Stimulated activated CD4-positive, alpha-beta T cell treated with anti-CD3 and anti-CD28 coated beads, Interleukin-1b, Interleukin-23, amount 100 ng/mL, for 1 hour (primary cell): Measurements from ENCODE around the gene TFPT.

ENCODE experiments used
- DNase-seq, 2 donors: peaks; one replicate each; pipeline ENCODE4 v3.0.0-alpha.2; 2020; ENCODE audit warnings: low read depth in 2 of 2

TFPT gene, protein sequence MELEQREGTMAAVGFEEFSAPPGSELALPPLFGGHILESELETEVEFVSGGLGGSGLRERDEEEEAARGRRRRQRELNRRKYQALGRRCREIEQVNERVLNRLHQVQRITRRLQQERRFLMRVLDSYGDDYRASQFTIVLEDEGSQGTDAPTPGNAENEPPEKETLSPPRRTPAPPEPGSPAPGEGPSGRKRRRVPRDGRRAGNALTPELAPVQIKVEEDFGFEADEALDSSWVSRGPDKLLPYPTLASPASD

DNA sequence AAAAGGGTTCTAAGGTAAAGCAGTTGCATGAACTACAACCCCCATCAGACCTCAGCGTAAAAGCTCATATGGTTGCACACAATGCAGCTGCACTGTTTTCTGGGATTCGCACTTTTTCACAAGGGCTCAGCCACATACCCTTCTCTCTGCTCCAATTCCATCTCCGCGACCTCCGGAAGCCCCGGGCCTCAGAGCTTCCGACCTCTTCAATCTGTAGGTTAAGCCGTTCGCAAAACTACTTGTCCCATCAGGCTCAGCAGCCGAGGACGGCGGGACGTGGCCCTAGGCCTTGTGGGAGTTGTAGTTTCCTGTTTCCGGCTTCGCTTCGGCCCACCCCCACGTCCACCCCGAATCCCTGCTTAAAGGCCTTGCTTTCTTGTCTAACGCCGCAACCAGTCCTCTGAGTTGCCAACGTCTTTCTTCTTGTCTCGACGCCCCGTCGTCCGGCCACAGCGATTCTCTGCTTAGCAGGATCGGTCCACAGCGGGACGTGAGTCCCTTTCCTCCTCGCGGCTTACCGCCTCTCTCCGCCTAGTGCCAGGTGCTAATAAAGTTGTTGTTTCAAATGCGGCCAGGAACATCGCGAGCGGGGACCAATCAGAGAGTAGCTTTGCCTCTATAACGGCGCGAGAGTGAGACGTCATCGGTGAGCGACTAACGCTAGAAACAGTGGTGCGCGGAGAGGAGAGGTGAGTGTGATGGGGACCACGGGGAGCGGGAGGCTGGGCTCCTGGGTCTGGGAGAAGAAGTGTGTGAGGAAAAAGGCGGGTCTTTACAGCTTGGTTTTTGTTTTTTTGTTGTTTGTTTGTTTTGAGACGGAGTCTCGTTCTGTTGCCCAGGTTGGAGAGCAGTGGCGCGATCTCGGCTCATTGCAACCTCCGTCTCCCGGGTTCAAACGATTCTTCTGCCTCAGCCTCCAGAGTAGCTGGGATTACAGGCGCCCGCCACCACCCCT is at the start of gene TFPT, which contains the start of gene PRPF31:
Gene TFPT, minus strand, starts transcription at position 549 of the 955 bp plus-strand sequence. Its CDS starts 388 bp downstream, at position 161.
Gene PRPF31, plus strand, starts transcription at position 646 of the 955 bp plus-strand sequence. CDS start 2,525 bp downstream, outside the sequence.
- DNase-seq, result peak; percentile 83 to 88

DNA sequence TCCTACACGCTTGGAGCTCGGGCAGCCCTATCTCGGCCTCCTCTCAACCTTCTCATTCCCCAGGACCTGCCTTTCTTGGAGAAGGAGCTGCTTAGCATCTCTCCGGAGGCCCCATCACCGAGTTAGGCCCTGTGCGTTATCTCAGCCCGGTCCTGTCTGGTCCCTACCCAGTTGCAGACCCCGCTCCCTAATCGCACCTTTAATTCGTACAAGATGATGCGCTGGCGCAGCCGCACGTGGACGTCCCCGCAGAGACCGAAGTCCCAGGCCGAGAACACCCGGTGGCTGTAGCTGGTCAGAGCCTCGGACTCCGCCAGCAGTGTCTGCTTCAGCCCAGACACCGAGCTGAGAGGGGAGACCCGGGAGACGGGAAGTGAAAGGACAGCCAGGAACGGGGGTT is 49.8 kb upstream of the TFPT start:
- DNase-seq, result no peak

DNA sequence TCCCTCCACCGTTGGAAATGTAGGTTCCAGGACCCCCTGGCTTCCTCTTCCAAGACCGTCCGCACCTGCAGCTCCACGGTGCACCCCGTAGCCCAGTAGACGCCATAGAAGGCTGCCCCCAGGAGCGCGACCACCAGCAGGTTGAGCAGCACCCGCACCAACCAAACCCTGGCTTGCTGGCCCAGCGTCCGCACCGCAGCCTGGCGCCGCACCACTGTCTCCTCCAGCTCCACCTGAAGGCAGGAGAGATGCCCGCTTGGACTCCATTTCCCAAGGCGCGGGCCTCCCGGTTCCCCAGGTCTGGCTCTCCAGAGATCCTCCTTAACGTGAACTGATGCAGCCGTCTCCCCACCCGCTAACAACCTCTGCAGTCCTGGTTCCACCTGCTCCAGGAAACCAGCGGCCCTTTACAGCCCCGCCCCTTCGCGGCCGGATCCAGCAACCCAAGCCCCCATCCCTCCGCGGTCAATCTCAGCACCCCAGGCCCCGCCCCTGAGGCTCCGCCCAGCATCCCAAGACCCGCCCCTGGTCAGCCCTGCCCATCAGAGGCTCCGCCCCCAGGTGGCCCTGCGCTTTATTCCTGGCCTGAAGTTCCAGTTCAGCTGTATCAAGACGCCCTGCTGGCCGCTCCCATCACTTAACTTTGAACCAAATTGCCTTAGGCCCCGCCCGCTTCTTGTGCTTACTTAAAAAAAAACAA is 49.1 kb upstream of the TFPT start:
- peak in 1 of 2 donors; percentile 14 for DNase-seq

DNA sequence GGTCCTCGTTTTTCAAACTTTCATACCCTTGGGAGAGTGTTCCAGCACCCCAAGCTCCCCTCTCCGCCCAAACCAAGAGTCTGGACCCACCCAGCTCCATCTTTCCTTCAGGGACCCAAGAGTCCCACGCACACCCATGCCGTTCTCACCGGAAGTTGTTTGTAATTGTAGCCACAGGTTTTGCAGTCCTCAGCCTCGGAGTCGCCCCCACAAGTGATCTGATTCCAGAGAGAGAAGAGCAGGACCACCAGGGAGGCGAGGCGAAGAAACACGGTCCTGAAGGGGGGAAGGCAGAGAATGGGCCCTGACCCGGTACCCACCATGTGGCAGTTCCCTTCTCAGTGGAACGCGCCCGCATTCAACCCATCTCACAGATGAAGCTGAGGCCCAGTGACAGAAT is 47.4 kb upstream of the TFPT start:
- DNase-seq, result no peak

DNA sequence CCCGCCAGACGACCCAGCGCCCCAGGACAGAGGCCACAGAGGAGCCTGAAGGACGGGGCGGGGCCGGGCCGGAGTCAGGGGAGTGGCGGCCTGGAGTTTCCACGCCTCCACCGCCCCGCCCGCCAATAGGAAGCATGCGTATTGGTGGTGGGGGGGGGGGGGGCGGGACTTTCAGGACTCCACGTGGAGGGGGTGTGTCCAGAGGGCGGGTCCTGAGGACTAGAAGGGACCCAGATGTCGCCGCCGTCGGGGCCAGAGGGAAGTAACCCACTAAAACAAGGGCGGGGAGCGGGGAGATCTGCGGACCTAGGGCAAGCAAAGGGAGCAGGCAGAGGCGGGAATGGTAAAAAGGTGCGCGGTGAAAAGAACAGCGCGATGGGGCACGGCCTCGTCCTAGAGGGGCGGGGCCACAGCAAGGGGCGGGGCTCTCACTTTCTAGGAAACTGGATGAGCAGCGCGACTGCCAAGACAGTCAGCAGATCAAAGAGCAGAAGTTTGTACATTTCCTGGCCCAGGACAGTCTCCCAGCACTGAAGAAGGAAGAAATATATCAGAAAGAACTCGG is 46.9 kb upstream of the TFPT start:
- DNase-seq, result peak; percentile 55 to 74

DNA sequence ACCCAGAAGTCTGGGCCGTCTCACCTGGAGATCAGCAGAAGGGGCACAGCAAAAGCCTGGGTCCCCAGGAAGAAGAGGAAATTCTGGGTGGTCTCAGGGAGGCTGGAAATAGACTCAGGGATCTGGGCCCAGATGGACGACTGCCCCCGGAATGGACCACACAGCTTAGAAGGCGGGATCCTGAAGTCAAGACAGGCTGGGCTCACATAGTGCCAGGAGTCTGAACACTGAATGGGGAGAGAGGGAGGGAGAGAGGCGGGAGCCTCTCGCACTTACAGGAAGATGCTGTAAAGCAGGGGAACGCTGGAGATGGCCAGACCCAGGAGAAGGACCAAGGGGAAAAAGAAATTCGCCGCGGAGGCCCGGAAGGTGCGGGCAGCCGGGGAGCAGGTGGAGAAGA is 45.4 kb upstream of the TFPT start:
- no peak for DNase-seq

DNA sequence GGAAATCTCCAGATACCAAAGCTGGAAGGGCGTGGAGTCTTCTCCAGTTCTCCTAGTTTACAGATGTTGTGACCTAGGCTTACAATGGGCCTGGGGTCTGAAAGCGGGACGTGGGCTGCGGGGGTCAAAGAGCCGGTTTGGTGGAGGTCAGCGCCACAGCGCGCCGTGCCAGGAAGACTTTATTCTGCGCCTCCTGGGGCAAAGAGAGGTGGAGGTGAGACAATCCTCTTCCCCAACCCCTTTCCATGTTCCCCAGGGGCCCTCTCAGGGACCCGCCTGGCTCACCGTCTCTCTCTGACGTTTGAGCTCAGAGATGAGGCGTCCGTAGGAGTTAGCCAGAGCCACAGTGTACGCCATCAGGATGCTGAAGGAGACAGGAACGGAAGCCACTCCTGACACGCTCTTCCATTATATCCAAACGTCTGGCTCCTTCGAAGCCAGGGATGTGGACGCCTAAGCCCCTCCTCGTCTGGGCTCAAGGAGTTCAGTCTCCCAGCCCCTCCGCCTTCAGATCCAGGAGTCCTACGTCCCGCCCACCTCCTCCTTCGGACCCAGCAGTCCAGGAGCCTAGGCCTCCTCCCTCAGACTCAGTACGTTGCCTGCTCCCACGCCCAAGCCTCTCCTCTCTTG is 44.8 kb upstream of the TFPT start:
- no peak for DNase-seq

DNA sequence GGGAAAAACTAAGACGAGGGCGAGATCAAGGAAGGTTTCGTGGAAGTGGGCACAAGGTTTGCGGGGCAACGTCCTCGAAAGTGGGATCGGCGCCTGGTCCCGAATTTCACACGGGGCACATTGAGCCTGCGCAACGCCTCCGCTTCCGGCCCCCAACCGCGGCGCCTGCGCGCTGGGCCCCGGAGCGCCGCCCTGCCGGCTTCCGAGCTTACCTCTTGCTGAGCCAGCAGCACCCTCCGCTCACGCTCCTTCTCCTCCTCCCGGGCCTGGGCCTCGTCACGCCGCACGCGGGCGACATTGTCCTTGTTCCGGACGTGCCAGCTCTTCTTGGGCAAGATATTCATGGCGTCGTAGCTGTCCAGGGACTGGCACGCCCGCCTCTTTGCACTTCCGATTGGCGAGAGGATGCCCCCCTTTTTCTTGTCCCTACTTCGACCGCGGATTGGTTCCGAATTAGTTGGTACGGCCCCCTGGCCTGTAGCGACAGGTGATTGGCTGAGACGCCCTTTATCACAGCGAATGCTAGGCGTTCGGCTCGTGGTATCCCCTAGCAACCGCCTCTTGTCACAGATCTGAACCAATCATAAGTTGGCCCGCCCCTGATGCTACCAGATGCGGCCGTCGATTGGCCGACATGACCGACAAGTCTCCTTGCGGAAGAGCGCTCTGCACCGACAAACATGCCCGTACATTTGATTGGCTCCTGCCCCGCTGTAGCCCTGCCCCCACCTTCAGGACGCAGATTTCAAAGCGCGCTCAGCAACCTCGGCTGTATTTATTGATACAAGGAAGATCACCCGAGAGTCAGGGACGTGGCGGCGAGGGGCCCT is 44.1 kb upstream of the TFPT start, which contains the start of gene LENG1:
Gene LENG1, minus strand, starts transcription at position 370 of the 830 bp plus-strand sequence. Its CDS starts 26 bp downstream, at position 344.
- DNase-seq, result peak; percentile 85 to 98

DNA sequence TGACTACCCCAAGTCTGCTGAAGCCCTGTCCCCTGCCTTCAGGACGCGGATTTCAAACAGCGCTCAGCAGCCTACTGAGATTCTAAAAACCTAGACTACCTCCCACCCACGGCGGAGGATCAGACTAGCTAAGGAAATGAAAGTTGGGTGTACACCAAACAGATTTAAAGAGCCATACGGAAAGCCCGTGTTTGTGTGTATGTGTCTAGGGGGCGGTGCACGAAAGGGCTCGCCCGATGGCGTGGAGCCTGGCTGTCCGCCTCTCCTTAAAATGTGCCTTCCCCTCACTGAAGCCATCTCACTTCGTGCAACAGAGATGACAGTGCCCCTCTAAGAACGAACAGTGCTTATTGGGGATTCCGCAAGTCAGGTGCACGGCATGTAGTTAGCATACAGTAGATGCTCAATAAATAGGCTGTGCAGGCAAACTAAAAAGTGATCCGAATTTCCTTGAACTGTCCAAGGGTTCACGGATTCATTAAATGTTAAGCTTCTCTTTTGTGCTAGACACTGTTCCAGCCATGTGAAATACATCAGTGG is 43.4 kb upstream of the TFPT start:
- no peak for DNase-seq

DNA sequence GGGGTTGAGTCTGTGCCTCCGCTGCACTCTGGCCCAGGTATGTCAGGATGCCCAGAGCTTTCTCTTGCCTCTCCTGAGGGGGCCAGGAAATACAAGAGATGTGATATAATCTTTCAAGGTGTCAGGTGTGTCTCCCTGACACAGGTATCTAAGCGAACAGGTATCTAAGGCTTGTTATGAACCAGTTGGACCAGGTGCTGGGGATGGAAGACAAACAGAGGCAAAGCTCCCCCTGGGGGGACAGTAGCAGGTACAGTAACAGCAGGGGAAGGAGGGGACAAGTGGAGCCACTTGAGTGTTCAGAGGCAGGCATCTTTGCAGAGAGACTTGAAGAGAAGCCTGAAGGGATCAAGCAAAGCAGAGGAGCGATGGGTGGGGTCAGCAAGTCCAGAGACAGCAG is 41.5 kb upstream of the TFPT start:
- no peak for DNase-seq

DNA sequence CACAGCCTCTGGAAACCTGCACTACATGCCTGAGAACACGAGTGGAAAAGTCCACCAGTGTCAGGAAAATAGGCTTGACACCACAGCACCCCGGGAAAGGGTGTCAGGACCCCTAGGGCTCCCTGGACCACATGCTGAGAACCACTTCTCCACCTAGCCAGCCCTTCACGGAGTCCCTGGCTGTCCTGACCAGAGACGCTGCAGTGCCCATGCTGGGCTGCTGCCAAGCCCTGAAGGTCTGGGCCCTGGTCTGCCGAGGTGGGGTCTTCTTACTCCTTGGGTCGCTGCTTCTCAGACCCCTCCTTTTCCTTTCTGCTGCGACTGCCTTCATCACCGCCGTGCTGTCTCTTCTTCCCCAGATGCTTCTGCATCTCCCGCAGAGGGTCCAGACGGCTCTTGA is 41.0 kb upstream of the TFPT start:
- no peak for DNase-seq

DNA sequence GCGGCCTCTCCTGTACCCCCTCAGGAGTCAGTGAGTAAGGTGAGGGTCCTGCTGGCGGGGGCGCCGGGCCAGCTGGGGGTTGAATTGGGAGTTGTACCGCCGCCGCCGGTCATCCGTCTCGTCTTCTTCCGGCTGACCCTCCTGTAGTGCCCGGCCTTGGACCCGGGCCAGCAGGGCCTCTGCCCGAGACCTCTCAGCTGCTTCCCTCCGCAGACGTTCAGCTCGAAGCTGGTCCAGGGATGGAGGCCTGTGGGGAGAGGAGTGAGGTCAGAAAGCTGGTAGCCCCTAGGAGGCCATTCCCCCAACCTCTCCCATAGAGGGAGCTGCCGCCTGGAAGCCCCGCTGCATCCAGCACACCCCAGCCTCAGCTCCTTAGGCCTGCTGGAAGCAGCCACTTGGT is 40.2 kb upstream of the TFPT start:
- no peak for DNase-seq

DNA sequence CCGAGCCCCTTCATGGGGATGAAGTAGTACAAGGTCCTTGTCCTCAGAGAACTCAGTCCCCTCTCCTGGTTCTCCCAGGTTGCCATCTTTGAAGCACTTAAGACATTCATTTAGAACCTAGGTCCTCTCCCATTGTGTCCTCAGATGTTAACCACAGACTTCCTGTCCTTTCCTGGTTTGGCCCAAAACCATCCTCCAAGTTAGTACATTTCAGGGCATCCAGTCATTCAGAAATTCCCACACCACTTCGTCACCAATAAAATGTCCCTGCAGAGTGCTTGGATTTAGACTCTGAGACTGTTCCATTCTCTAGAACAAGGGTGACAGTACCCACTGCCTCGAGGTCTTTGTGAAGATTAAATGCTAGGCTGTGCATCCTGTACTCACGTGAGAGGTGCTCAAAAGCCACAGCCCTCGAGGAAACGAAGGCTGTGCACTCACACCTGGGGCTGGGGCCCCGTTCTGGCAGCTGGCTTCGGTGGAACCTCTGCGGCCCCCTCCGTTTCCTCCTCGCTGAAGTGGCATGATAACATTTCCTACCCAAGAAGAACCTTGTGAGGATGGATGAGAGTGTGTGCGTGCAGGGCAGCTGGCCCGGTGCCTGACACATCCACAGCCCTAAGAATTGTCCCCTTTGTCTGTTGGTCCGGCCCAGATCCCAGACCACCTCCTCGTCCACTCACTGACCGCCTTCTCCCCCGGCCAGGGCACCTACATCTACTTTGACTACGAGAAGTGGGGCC is 39.3 kb upstream of the TFPT start:
- DNase-seq, result no peak

DNA sequence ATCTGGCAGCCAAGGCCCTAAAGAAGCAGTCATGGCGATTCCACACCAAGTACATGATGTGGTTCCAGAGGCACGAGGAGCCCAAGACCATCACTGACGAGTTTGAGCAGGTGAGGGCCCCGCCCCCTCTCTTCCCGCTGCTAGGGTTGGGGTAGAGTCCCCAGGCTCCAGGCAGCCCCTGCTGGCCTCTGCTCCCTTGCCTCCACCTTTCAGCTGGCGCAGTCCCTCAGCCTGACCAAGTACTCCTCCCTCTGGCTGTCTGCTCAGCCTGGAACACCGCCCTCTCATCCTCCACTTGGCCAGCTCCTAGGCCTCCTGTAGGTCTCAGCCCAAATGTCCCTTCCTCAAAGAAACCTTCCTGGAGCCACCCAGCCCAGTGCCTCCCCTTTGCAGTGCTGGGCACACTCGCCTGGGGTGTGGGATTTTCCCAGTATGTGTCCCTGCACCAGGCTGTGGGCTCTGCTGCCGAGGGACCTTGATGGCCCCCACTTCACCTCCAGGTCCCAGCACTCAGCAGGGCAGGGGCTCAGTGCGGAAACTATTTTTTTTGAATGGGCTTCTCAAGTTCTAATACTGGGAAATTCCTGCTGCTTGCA is 38.4 kb upstream of the TFPT start:
- DNase-seq, result no peak

DNA sequence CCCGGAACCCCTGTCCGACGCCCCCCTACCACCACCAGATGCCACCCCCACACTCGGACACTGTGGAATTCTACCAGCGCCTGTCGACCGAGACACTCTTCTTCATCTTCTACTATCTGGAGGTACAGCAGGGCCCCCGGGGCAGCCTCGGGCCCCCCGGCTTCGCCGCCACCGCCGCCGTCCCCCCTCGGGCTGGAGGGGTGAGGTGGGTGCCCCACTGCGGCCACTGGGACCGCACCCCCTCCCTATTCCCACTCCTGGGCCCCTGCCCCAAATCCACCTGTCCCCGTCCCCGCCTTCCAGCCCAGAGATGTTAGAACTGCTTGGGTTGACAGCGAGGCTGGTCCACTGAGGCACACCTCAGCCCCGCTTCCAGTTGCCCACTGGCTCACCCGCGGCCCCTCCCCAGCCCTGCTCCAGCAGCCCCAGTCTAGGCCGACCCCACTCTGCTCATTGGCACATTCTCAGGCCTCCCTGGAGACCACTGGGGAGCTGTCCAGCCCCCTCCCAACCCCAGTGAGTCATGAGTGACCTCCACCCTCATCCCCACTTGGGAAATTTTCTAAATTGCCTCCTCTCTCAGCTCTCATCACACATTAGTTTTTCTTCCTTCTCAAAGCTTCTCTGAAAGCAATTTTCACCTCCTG is 37.5 kb upstream of the TFPT start:
- DNase-seq, result no peak

DNA sequence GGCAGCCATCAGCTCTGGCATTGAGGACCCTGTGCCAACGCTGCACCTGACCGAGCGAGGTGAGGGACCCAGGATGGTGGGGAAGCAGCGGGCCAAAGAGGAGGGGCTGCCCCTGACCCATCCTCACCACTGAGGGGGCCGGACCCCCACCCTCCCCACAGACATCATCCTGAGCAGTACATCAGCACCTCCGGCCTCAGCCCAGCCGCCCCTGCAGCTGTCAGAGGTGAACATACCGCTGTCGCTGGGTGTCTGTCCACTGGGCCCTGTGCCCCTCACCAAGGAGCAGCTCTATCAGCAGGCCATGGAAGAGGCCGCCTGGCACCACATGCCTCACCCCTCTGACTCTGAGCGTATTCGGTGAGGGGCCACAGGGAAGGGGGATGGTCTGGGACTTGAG is 36.8 kb upstream of the TFPT start:
- DNase-seq, result no peak

DNA sequence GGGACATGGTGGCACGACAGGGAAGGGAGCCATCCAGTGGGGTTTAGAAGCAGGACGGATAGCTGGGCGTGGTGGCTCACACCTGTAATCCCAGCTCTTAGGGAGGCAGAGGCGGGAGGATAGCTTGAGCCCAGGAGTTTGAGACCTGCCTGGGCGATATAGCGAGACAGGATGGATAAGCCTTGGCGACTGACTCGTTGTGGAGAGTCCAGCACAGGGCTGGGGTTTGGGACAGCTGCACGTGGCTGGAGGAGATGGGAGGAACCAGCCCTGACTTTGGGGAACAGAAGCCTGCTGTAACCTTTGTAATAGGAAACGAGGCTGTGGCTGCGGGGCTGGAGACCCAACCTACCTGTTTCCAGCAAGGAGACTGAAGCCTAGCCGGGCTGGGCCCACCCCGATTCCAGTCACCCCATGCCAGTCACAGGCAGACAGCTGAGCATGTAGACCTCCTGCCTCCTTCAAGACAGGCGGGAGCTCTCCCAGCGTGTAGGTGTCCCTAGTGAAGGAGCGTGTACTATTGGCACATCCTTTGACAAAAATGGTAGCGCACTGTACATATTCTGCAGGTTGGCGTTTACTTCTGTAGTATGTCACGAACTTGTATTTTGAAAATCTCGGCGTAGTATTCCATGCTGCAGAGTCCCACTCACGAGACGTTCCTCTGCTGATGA is 36.0 kb upstream of the TFPT start:
- no peak for DNase-seq
